Sigmoid colon (tissue), 4 donors: ENCODE measurements around the gene AHNAK2.

ENCODE experiments used
- CTCF ChIP-seq, 4 experiments: fragments of 450-650 bp in 3 of 4; fragments of 200-600 bp in 1 of 4; IDR thresholded peaks; one replicate each; pipeline ENCODE4 v1.5.1; 2016 to 2019; ENCODE audit warnings: antibody characterized with exemption in 4 of 4, mild to moderate bottlenecking in 3 of 4, moderate library complexity in 2 of 4
- EP300 ChIP-seq, 4 donors: sonication (generic); formaldehyde crosslinking; IDR thresholded peaks; one replicate each; pipeline ENCODE4 v1.6.1; 2017; ENCODE audit warnings: antibody characterized with exemption in 4 of 4
- POLR2A ChIP-seq, 2 donors: fragments of 450-650 bp; IDR thresholded peaks; one replicate each; pipeline ENCODE4 v1.6.1; 2016; ENCODE audit warnings: antibody characterized with exemption in 2 of 2, mild to moderate bottlenecking in 2 of 2, moderate library complexity in 2 of 2
- POLR2AphosphoS5 ChIP-seq, 4 donors: sonication (generic); formaldehyde crosslinking; IDR thresholded peaks; one replicate each; pipeline ENCODE4 v1.6.1; 2017; ENCODE audit warnings: antibody characterized with exemption in 4 of 4

GRCh38 chr14:104941508-104942365, 36.4 kb downstream of the AHNAK2 start:
- TF ChIP-seq EP300 (IDR thresholded peaks at IDR 0.05), result no peak
- no peak for TF ChIP-seq CTCF (IDR thresholded peaks at IDR 0.05)
- no peak for TF ChIP-seq POLR2AphosphoS5 (IDR thresholded peaks at IDR 0.05)
- no peak for TF ChIP-seq POLR2A (IDR thresholded peaks at IDR 0.05)
